ENCODE data around the gene FGGY.
"Not testable (repeated sequence)": the region's sequence is repeated elsewhere in the genome, so short reads cannot be mapped to it uniquely, and the experiment has no call there.

Gene FGGY

DNA sequence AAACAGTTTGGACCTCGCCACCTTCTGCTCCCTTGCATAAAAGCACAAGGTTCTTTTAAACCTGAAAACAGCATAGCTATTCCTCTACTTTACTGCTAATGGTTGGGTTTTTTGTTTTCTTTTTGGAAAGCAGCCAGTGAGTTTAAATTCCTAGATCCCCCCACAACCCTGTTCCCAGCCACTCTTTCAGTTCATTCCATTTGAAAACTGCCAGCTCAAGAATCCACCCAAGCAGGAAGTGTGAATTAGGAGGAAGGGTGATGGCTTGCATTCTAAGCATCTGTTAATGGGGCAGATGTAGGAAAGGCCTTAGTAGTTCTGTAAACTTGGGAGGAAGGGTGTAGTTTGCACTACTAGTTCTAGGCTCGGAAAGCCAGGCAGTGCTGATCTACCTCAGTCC is 344.9 kb downstream of the FGGY start:
- TF ChIP-seq, protein P1, sequence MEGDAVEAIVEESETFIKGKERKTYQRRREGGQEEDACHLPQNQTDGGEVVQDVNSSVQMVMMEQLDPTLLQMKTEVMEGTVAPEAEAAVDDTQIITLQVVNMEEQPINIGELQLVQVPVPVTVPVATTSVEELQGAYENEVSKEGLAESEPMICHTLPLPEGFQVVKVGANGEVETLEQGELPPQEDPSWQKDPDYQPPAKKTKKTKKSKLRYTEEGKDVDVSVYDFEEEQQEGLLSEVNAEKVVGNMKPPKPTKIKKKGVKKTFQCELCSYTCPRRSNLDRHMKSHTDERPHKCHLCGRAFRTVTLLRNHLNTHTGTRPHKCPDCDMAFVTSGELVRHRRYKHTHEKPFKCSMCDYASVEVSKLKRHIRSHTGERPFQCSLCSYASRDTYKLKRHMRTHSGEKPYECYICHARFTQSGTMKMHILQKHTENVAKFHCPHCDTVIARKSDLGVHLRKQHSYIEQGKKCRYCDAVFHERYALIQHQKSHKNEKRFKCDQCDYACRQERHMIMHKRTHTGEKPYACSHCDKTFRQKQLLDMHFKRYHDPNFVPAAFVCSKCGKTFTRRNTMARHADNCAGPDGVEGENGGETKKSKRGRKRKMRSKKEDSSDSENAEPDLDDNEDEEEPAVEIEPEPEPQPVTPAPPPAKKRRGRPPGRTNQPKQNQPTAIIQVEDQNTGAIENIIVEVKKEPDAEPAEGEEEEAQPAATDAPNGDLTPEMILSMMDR (conservative IDR thresholded peaks at IDR 0.05; ENCODE audit: low read depth) = no peak
- POLR2A ChIA-PET (ENCODE audit: low non-redundant PET) = no interaction called here
- DNase-seq (ENCODE audit: low spot score) = no peak
- H3K27ac ChIP-seq = no peak overlapping the region
- CTCF ChIA-PET = no interaction called here

DNA sequence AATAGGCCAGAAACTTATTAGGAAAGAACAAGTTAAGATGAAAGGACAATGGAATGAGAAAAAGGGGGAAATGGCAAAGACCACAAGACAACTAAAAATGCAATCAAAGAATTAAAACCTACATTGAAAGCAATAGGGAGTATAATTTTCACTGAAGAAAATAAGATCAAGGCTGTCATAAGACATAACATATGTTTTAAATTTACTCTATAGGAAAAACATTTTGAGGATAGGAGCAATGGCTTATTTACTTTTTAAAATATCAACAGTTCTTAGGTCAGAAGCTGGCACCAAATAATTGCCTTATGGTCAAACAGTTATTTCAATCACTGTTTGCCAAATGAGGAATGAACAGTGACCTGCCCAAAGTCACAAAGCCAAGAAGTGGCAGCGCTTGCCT is 346.6 kb downstream of the FGGY start:
- DNase-seq (ENCODE audit: low spot score) = no peak
- TF ChIP-seq, protein P1 (conservative IDR thresholded peaks at IDR 0.05; ENCODE audit: low read depth) = no peak
- no peak overlapping the region for H3K27ac ChIP-seq
- CTCF ChIA-PET = no interaction called here
- POLR2A ChIA-PET (ENCODE audit: low non-redundant PET) = no interaction called here

DNA sequence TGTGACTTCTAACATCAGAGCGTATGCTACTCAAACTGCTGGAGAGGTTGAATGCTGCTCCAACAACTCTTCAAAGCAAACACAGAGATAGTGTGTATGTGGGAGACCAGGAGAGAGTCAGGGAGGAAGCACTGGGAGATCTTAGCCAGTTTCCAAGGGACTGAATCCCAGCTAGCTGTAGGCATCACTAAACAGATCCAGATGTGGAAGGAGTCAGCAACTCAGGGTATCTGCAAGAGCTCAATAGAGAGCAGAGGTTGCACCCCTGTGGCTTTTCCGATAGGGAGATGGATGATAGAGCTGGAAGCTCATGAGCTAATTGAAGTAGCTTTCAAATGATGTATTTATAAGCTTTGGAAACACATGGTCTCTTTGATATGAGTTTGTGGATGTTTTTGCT is 349.0 kb downstream of the FGGY start:
- H3K27ac ChIP-seq = no peak overlapping the region
- no peak for DNase-seq (ENCODE audit: low spot score)
- TF ChIP-seq, protein P1 (conservative IDR thresholded peaks at IDR 0.05; ENCODE audit: low read depth) = no peak
- ChIA-PET CTCF (interaction anchor here (0.6 to 0.7 kb wide), 2 partner anchors 9 to 54 kb away, joined by 3 read pairs; no protein-coding TSS in a partner anchor), POLR2A (ENCODE audit: low non-redundant PET) (no interaction called here)

DNA sequence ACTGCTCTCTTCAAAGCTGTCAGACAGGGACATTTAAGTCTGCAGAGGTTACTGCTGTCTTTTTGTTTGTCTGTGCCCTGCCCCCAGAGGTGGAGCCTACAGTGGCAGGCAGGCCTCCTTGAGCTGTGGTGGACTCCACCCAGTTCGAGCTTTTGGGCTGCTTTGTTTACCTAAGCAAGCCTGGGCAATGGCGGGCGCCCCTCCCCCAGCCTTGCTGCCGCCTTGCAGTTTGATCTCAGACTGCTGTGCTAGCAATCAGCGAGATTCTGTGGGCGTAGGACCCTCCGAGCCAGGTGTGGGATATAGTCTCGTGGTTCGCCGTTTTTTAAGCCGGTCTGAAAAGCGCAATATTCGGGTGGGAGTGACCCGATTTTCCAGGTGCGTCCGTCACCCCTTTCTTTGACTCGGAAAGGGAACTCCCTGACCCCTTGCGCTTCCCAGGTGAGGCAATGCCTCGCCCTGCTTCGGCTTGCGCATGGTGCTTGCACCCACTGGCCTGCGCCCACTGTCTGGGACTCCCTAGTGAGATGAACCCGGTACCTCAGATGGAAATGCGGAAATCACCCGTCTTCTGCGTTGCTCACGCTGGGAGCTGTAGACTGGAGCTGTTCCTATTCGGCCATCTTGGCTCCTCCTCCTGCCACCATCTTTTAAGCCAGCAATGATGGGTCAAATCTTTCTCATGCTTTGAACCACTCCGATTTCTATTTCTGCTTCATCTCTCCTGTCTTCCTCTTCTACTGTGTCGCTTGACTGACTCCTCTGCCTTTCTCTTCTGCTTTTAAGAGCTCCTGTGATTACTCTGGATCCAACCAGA is 356.5 kb downstream of the FGGY start:
- H3K27ac ChIP-seq; POLR2A ChIA-PET (ENCODE audit: low non-redundant PET); DNase-seq (ENCODE audit: low spot score): not testable (repeated sequence)
- CTCF ChIA-PET = interaction anchor here (0.6 kb wide), 1 partner anchor 133 kb away, joined by 3 read pairs; no protein-coding TSS in a partner anchor

DNA sequence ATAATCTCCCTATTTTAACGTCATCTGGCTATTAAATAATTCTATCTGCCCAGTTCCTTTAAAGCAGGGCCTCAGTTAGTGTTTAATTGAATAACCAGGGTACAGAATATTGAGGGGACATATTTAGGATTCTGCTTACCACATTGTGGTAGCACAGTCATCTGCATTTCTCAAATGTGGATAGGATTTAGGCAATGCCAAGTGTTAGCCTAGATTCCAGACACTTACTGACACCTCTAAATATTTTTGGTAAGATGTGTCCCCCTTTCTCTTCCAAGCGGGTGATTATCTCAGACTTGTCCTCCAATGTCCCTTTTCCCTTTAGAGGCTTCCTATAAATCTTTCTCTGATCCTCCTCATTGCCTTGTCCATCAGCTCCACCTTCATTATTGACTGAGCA is 357.1 kb downstream of the FGGY start:
- TF ChIP-seq, protein P1 (conservative IDR thresholded peaks at IDR 0.05; ENCODE audit: low read depth) = no peak
- POLR2A ChIA-PET (ENCODE audit: low non-redundant PET) = no interaction called here
- DNase-seq (ENCODE audit: low spot score) = no peak
- H3K27ac ChIP-seq = no peak overlapping the region
- CTCF ChIA-PET = interaction anchor here (0.7 kb wide), 1 partner anchor 340 kb away, joined by 4 read pairs; no protein-coding TSS in a partner anchor

DNA sequence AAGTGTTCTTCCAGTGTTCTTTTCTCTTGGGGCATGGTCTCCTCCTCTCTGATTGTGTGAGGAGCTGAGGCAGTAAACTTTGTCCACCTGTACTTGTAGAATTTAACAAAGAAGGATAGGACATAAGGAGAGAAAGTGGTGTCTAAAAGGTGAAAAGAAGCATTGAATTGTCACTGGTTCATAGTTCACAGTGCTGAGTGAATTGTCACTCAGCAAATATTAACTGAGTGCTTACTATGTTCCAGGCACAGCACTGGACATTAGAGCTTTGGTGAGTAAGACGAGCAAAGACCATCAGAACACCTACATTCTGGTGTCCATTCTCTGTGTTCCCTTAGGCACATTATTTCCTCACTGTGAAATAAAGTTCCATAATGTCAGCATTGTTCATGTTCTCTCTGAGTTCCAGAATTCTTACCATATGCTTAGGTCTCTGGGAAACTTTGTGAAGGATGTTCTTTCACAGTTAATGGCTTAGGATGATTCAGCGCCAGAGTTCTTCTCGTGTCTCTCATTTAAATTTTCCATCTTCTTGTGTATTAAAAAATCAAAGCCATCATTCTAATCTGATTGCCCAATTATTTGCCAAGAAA is 361.1 kb downstream of the FGGY start:
- ChIA-PET POLR2A (ENCODE audit: low non-redundant PET) (no interaction called here), CTCF (no interaction called here)
- no peak overlapping the region for H3K27ac ChIP-seq
- TF ChIP-seq, protein P1 (conservative IDR thresholded peaks at IDR 0.05; ENCODE audit: low read depth) = no peak
- no peak for DNase-seq (ENCODE audit: low spot score)

DNA sequence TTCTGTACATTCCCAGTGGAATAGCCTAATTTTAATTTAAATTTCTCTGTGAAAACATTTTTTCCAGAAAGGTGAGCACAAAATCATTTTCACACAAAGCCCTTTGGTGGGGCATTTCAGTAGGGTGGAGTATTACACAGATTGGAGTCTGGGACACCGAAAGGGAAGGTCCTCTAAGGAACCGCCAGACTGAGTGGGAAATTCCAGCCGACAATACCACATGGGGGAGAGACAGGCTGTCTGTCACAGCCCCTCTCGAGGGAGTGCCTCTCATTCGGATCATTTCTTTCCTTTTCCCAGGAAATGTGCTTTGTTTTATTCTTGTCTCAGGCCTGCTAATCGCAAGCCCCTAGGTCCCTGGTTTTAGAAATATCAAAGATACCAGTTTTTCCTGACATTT is 367.3 kb downstream of the FGGY start:
- ChIA-PET POLR2A (ENCODE audit: low non-redundant PET) (no interaction called here), CTCF (no interaction called here)

More for the DNA sequence above, 367.3 kb downstream of the FGGY start:
- TF ChIP-seq, protein P1 (conservative IDR thresholded peaks at IDR 0.05; ENCODE audit: low read depth) = no peak
- no peak overlapping the region for H3K27ac ChIP-seq
- DNase-seq (ENCODE audit: low spot score) = no peak
